Endothelial cell of umbilical vein (primary cell): ENCODE data around the gene ZNF496. TPM values are rescaled to one million over a fixed set of nuclear protein-coding genes. Genes with fewer than 3 reads are reported as not detected.

ENCODE experiments used
- BruUV-seq: library from RNA; stranded (reverse); fragments of 400-500 nt; replicated peaks from 2 replicates; lab custom pipeline; 2021; lab: Mats Ljungman, UMichigan
- CTCF ChIA-PET: fragments of 300-600, 350-600 bp; sonication (Branson Sonifier 250); formaldehyde crosslinking; loops from one replicate; lab custom pipeline; 2021; ENCODE audit warnings: antibody characterized with exemption, inconsistent platforms; lab: Charles Lee
- POLR2A ChIA-PET: fragments of 300-600, 350-600 bp; sonication (Branson Sonifier 250); formaldehyde crosslinking; loops from one replicate; lab custom pipeline; 2021; ENCODE audit warnings: antibody characterized with exemption, inconsistent platforms; lab: Charles Lee
- DNase-seq: peaks from one replicate; pipeline ENCODE4 v3.0.0-alpha.2; 2011; ENCODE audit warnings: low read depth, low spot score
- FAIRE-seq: peaks from 2 replicates; lab custom pipeline; 2011; peaks lifted over from hg19 to GRCh38; lab: Jason Lieb, UNC
- H2AFZ ChIP-seq: 2 replicates; pipeline ENCODE4 v1.6.0; 2012; ENCODE audit warnings: low read depth, low read length, control low read depth, inconsistent platforms
- H3K27ac ChIP-seq: 2 replicates; pipeline ENCODE4 v1.5.1; 2011; ENCODE audit warnings: low read depth, mild to moderate bottlenecking, control low read depth, low read length, moderate library complexity; ENCODE audit not compliant: insufficient read depth
- H3K27me3 ChIP-seq, 2 experiments: 2 replicates each; pipeline versions ENCODE4 v1.6.0 to v1.6.1; 2011; ENCODE audit warnings: low read length in 2 of 2, mixed read lengths in 1 of 2; ENCODE audit not compliant: control insufficient read depth in 2 of 2, insufficient read depth in 2 of 2
- H3K36me3 ChIP-seq, 2 experiments: 2 replicates in 1 of 2; 3 replicates in 1 of 2; pipeline ENCODE4 v1.5.1; 2011; ENCODE audit warnings: low read length in 2 of 2, mild to moderate bottlenecking in 1 of 2, moderate library complexity in 1 of 2; ENCODE audit not compliant: control insufficient read depth in 2 of 2, insufficient read depth in 2 of 2; ENCODE audit errors: extremely low read depth in 1 of 2
- H3K4me1 ChIP-seq: 3 replicates; pipeline ENCODE4 v1.5.1; 2011; ENCODE audit warnings: mild to moderate bottlenecking, low read length; ENCODE audit not compliant: control insufficient read depth, insufficient read depth; ENCODE audit errors: extremely low read depth
- H3K4me2 ChIP-seq: 2 replicates; pipeline ENCODE4 v1.6.1; 2011; ENCODE audit warnings: low read length, control low read depth, mixed read lengths; ENCODE audit not compliant: insufficient read depth
- H3K4me3 ChIP-seq, 3 experiments: fragments of 200-600 bp in 1 of 3; sonication (generic), shearing (Covaris generic) in 1 of 3; replicated peaks in 1 of 3; 2 replicates each; pipeline ENCODE4 v1.5.1; 2011 to 2016; ENCODE audit warnings: control low read depth in 3 of 3, low read length in 3 of 3, mild to moderate bottlenecking in 2 of 3, inconsistent platforms in 1 of 3, low read depth in 1 of 3, moderate library complexity in 1 of 3; ENCODE audit not compliant: insufficient read depth in 1 of 3
- H3K79me2 ChIP-seq: 2 replicates; pipeline ENCODE4 v1.6.0; 2012; ENCODE audit warnings: low read length, inconsistent platforms; ENCODE audit not compliant: control insufficient read depth, insufficient read depth
- H3K9ac ChIP-seq: replicated peaks from 2 replicates; pipeline ENCODE3; 2011; ENCODE audit warnings: low read length, control low read depth; ENCODE audit not compliant: insufficient read depth; ENCODE audit errors: extremely low read depth
- H3K9me1 ChIP-seq: replicated peaks from 3 replicates; pipeline ENCODE4 v1.6.0; 2011; ENCODE audit warnings: mild to moderate bottlenecking, low read length; ENCODE audit not compliant: control insufficient read depth, insufficient read depth; ENCODE audit errors: extremely low read depth
- H3K9me3 ChIP-seq: replicated peaks from 2 replicates; pipeline ENCODE4 v1.5.1; 2012; ENCODE audit warnings: low read length, inconsistent platforms; ENCODE audit not compliant: control insufficient read depth, insufficient read depth
- H4K20me1 ChIP-seq: replicated peaks from 2 replicates; pipeline ENCODE3; 2011; ENCODE audit warnings: mild to moderate bottlenecking, low read length; ENCODE audit not compliant: control insufficient read depth, insufficient read depth; ENCODE audit errors: extremely low read depth
- CTCF ChIP-seq, 2 donors: IDR thresholded peaks; 1 replicate in 1 of 2; 2 replicates in 1 of 2; pipeline ENCODE4 v1.5.1; 2011; ENCODE audit warnings: low read length in 2 of 2, mild to moderate bottlenecking in 2 of 2, moderate library complexity in 2 of 2, control low read depth in 1 of 2, inconsistent platforms in 1 of 2, low read depth in 1 of 2; ENCODE audit not compliant: insufficient read depth in 1 of 2; ENCODE audit errors: extremely low read depth in 1 of 2
- EZH2 ChIP-seq: IDR thresholded peaks from 2 replicates; pipeline ENCODE4 v1.6.1; 2012; ENCODE audit warnings: borderline replicate concordance, low read depth, mild to moderate bottlenecking, moderate library complexity, low read length, inconsistent platforms; ENCODE audit not compliant: severe bottlenecking
- FOS ChIP-seq: IDR thresholded peaks from 2 replicates; pipeline ENCODE4 v1.6.1; 2011; ENCODE audit warnings: mild to moderate bottlenecking, low read length, moderate library complexity, borderline replicate concordance; ENCODE audit not compliant: insufficient read depth
- GATA2 ChIP-seq: IDR thresholded peaks from 2 replicates; pipeline ENCODE4 v1.7.0; 2011; ENCODE audit warnings: low read depth, mild to moderate bottlenecking, moderate library complexity, mixed read lengths, low read length; ENCODE audit not compliant: insufficient read length, insufficient read depth
- JUN ChIP-seq: IDR thresholded peaks from 2 replicates; pipeline ENCODE4 v1.6.1; 2011; ENCODE audit warnings: borderline replicate concordance, low read depth; ENCODE audit not compliant: insufficient read length, insufficient read depth
- MAX ChIP-seq: IDR thresholded peaks from 2 replicates; pipeline ENCODE4 v1.6.1; 2011; ENCODE audit not compliant: insufficient read depth, insufficient read length
- MYC ChIP-seq: IDR thresholded peaks from one replicate; pipeline ENCODE4 v1.6.1; 2011; ENCODE audit warnings: mild to moderate bottlenecking, low read depth, low read length
- POLR2A ChIP-seq: IDR thresholded peaks from 2 replicates; pipeline ENCODE4 v1.6.1; 2012; ENCODE audit warnings: low read depth, mild to moderate bottlenecking, control low read depth, low read length
- POLR2AphosphoS5 ChIP-seq: IDR thresholded peaks from 2 replicates; pipeline ENCODE4 v1.6.1; 2012; ENCODE audit warnings: low read depth, mild to moderate bottlenecking, control low read depth, low read length, moderate library complexity; ENCODE audit not compliant: insufficient read depth
- dilution Hi-C: fragments of 300-500 bp; cut with MboI; formaldehyde crosslinking; loops from one replicate; pipeline ENCODE4 v1.15.0; 2019; ENCODE audit warnings: low sequenced_read_pairs; ENCODE audit not compliant: extremely low pct_ligation_motif_present
- intact Hi-C: fragments of 100-400 bp; cut with micrococcal nuclease; formaldehyde crosslinking; loops from one replicate; pipeline ENCODE4 v1.10.0; 2022
- polyA plus RNA-seq, 4 experiments: library from polyadenylated mRNA; depleted of rRNA in 3 of 4; stranded (reverse) in 3 of 4; unstranded in 1 of 4; fragments of >200 nt; gene quantifications; 2 replicates each; pipeline versions ENCODE4 v1.2.1 to v1.2.3, GENCODE V29; 2011 to 2012; ENCODE audit warnings: missing spikeins in 1 of 4
- total RNA-seq: library from RNA; stranded (reverse); gene quantifications from 2 replicates; pipeline ENCODE4 v1.2.3, GENCODE V29; 2021

The ZNF496 gene
- total and polyA plus RNA-seq, 2 donors (not counting 3 experiments of a cell fraction or from before 2014, with no cell fraction given): 22.4 to 46.0 TPM

GRCh38 chr1:247337250-247337746 is 5.6 kb upstream of the ZNF496 start:
- Histone ChIP-seq H2AFZ (no peak overlapping the region), H3K36me3 (peaks cover 0 to 5% of the 10 kb centered on the region in 2 experiments), H3K9me3 (no peaks in the 10 kb centered on the region), H3K27ac (no peak overlapping the region), H3K27me3 (no peaks in the 10 kb centered on the region), H3K4me3 (no peak overlapping the region), H4K20me1 (no peaks in the 10 kb centered on the region), H3K79me2 (no peaks in the 10 kb centered on the region), H3K9ac (no peak overlapping the region), H3K4me2 (no peak overlapping the region), H3K9me1 (no peaks in the 10 kb centered on the region), H3K4me1 (peaks cover 7% of the 10 kb centered on the region)
- DNase-seq: no peak
- FAIRE-seq: no peak
- ChIA-PET CTCF (no interaction called here), POLR2A (no interaction called here)
- intact Hi-C loops (loop anchor here (5.0 kb wide), 1 partner anchor 1460 kb away; no protein-coding TSS in a partner anchor), dilution Hi-C loops (no loop called here)
- no TSS peak for BruUV-seq
- TF ChIP-seq MAX: no peak
- no peak for TF ChIP-seq CTCF (IDR thresholded peaks at IDR 0.05; ENCODE audit: extremely low read depth in 1 of 2, insufficient read depth in 1 of 2, low read depth in 1 of 2, low read length in 2 of 2)
- TF ChIP-seq POLR2A: no peak
- no peak for TF ChIP-seq FOS
- no peak for TF ChIP-seq POLR2AphosphoS5
- no peak for TF ChIP-seq MYC
- TF ChIP-seq JUN: no peak
- no peak for TF ChIP-seq EZH2
- no peak for TF ChIP-seq GATA2
